Left renal pelvis (tissue), 4 donors: Measurements from ENCODE around the gene POPDC3. TPM values are rescaled to one million over a fixed set of nuclear protein-coding genes. Genes with fewer than 3 reads are reported as not detected.
"Not testable (repeated sequence)": the region's sequence is repeated elsewhere in the genome, so short reads cannot be mapped to it uniquely, and the experiment has no call there.

Experiments
- DNase-seq, 4 donors: peaks; one replicate each; pipeline ENCODE4 v3.0.0-alpha.2; 2013; ENCODE audit warnings: low read depth in 4 of 4, low spot score in 3 of 4
- polyA plus RNA-seq, 4 donors: library from polyadenylated mRNA; unstranded; fragments of 120-200 nt; gene quantifications; one replicate each; pipeline ENCODE4 v1.2.1, GENCODE V29; 2013; ENCODE audit not compliant: insufficient read length in 4 of 4

POPDC3 gene, protein sequence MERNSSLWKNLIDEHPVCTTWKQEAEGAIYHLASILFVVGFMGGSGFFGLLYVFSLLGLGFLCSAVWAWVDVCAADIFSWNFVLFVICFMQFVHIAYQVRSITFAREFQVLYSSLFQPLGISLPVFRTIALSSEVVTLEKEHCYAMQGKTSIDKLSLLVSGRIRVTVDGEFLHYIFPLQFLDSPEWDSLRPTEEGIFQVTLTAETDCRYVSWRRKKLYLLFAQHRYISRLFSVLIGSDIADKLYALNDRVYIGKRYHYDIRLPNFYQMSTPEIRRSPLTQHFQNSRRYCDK
- under 1 TPM; 0.20 to 0.32 (median 0.22) TPM for polyA plus RNA-seq

DNA sequence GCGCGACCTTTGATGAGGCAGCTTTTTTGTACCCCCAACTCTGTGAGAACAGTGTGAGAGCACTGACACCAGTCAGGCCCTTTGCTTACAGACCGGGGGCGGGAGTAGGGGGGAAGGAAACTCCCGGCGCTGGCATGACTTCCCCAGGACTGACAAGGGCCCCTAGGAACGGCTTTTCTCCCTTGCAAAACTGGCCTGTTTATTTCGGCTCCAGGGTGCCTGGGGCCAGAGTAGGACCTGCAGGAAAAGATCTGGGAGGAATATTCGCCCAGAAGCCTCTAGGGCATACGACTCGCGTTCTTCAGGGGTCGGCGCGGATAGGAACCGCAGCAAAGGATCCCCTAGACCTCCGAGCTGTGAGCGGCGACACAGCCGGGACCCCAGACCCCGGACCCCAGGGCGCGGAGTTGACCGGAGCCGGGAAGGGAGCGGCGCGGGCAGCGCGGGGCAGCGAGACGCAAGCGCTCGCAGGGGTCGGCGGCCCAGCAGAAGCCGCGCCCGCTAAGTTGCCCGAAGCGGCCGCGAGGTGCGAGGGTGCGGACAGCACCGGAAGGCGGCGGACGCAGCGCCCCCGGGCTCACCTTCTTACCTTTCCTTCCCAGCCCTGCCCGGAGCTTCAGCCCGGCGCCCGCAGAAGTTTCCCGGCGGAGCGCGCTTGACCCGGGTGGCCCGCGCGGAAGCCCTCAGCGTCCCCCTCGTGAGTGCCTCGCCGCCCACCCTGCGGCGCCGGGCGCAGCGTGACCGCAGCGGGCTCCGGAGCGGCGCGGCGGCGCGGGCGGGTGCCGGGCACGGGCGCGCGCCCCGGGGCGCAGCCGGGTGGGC lies at the start of gene POPDC3:
POPDC3 (minus strand) TSS at position 771 of the 822 bp plus-strand sequence. CDS start 18,105 bp downstream, outside the sequence.
- peak in 1 of 4 donors; percentile 18 for DNase-seq

DNA sequence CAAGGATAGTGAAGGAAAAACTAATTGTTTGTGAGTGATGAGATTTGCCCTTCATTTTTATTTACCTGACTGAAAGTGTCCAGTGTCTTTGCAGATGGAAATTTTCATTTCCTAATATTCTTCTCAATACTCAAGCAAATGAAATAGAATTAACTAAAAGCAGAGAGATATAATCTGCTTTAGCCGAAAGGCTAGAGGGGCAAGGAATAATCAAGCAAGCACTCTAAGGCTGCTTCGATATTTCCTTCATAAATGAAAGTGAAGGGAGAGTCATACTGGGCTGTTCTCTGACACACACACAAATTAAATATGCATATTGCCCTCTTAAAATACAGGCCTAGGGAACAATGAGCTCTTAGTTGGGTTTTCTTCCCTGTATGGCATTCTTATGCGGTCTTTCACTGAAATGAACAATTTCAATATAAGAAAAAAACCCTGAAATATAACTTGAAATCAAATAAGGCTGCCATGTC lies 47.5 kb upstream of the POPDC3 start:
- DNase-seq = no peak

DNA sequence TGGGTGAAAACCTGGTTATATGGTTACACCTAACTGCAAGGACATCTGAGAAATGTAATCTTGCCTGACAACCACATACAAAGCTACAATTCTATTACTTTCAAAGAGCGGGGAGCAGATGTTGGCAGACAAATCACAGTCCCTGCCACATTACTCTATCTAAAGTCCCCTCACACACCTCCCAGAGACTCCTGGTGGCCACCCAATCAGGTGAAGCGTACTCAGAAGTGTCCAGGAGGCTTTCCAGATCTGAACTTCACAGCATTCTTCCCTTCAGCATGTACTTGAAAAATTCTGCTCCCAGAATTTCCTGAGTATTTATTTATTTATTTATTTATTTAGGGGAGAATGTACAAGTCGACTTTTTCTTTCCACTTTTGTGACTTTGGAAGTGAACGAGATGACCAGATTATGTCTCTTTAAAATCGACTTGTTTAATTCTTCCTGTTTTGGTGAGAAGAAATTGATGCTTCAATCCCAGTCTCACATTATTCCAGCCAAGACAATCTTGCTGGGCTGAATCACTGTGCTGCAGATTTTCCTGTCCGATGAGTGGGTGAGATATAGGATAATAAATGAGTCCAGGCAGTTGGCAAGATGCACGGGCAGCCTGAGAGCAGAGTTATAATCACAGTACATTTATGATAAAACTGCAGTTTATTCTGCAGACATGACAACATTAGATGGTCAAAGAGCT lies 46.9 kb upstream of the POPDC3 start:
- DNase-seq = no peak

DNA sequence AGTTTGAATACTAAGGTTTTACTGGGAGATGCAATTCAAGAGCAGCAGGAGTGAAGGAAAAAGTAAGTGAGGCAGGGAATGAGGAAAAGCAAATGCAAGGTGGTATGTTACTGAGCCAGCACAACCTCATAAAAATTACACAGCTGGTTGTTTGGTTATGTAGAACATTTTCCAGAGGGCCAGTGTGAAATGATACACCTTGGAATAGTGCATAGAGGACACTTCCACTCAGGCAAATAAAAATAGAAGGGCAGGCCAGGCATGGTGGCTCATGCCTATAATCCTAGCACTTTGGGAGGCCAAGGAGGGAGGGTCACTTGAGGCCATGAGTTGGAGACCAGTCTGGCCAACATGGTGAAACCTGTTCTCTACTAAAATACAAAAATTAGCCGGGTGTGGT lies 43.4 kb upstream of the POPDC3 start:
- DNase-seq = no peak

DNA sequence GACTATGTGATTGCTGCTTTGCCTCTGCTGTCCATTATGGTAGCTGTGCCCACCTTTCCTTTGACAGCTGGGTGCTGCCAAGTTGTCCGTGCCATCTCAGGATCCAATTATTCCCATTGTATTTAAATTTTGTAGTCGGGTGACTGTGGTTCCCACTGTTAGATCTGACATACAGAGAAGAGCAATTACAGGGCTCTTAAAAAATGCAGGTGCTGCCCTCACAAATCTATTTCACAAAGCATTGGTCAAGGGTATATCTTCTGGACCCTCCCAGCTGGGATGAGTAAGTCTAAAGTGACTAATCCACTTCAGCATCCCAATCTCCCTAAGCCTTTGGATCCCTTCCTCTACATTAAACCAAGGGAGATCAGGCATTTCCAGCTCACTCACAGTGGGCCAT lies 41.4 kb upstream of the POPDC3 start:
- not testable (repeated sequence) for DNase-seq

DNA sequence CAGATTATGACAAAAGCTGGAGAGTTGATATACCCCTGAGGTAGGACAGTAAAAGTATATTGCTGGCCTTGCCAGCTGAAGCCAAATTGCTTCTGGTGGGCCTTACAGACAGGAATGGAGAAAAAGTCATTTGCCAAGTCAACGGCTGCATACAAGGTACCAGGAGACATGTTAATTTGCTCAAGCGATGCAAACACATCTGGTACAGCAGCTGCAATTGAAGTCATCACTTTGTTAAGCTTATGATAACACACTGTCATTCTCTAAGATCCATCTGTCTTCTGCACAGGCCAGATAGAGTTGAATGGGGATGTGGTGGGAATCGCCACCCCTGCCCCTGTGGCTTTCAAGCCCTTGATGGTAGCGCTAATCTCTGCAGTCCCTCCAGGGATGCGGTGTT lies 40.4 kb upstream of the POPDC3 start:
- no peak for DNase-seq

DNA sequence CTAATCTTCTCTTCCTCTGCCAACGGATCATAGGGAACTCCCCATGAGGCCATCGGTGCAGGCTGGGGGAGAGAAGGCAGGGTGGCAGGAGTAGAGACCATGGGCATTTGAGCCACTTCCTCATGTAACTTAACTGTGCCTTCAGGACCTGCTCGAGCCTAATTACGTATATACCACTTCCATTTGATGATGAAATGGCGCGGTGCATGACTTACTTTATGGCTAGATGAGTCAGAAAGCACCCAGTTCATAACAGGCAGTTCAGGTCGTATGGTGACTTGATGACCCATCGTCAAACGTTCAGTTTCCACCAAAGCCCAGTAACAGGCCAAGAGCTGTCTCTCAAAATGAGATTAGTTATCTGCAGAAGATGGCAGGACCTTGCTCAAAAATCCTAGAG lies 39.4 kb upstream of the POPDC3 start:
- DNase-seq = not testable (repeated sequence)

DNA sequence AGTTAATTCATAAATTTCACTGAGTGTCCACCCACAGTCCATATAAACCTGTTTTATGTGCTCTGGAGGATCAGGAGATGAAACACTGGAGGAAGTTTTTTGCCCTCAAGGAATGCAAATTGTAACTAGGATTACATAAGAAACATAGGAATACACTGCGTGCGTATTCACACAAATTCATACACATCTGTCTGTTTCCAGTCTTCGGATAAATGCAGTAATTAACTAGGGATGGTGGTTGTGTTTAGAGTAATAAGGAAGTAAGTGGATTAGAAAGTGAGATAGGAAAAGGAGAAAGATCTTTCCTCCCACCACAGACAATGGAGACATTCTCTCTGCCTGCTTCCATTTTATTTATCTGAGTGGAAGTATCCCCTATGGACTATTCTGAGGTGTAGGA lies 35.7 kb upstream of the POPDC3 start:
- no peak for DNase-seq

DNA sequence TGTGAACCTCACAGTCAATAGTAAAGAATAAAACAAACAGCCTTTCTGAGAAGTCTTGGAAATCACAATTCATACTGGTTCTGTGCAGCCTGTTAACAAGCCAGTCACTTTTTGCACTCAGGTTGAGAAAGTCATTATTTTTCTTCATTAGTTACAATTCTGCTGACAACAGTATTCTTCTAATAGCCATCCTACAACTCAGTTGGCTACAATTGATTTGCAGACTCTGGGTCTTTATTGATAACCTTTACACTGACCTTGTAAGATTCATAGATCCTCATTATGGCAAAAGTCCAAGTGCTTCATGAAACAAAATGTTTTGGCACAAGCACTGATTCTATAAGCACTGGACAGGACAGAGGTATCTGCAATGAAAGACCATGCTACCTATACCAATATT lies 34.9 kb upstream of the POPDC3 start:
- no peak for DNase-seq

DNA sequence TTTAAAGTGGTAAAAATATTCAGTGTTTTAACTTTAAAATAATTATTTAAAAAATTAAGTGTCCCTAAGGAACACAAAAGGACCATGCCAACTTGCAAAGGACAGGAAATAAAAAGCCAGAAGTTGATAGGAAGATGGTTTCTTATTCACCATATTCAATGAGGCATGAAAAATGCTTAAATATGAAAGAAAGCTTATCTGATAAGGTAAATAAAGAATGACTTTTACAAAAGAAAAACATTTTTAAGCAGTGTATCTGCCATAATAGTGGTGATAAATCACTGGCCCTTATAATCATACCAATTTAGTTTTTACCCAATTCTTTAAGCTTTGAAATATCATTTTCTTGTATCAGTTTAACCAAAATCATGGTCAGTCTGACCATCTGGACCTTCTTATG lies 33.5 kb upstream of the POPDC3 start:
- no peak for DNase-seq

DNA sequence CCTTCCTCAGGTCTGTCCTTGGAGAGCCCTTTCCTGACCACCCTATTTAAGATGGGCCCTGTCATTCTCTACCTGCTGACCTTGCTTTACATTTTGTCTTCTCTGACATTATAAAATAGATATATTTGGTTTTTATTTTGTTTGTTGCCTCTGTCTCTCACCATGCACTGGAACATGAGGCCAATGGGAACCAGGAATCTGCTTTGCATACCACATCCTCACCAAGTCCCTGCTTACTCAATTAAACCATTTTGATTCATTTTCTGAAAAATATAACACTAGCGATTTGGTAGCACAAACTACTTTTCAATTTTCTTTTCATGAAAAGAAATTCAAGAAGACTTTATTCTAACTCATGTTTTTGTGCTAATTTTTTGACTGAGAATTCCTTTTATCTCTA lies 32.8 kb upstream of the POPDC3 start:
- no peak for DNase-seq

DNA sequence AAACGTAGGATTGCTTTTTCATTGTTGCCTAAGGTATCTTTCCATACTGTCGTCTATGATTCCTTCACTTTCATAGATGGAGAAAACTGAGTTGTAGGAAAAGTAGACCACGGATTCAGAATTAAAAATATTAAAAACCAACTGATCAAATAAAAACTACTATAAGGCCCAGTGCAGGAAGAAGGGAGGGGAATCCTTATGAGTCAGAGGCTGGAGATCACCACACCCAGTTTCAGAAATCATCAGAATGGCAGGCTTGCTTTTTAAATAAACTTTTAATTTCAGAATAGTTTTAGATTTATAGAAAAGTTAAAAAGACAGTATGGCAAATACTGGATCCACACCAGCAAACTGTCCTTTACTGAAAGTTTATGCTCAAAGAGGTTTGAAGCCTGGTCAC lies 32.0 kb upstream of the POPDC3 start:
- no peak for DNase-seq

DNA sequence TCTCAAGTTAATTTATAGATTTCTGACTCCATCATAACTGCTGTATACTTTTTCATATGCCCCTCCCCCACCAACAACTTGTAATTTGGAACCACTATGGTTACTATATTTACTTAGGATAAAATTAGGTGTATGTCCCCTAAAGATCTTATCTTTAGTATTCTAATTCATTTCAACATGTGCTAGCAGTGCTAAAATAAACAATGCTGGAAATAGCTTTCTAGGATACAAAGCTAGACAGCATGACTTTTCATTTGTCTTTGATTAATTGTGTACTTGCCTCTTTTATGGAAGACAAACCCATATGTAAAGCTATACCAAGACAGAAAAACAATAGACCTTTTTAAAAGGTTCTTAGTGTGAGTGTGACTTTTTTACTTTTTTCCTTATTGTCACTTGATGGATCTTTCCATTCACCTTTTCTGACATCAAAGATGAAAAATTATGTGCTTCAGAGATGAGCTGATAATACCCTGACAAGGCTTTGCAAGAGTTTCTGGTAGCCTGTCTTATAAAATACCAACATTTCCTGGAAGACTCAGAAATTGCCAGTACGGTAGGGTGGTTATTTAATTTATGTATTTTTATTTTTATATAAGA lies 31.2 kb upstream of the POPDC3 start:
- DNase-seq = no peak

DNA sequence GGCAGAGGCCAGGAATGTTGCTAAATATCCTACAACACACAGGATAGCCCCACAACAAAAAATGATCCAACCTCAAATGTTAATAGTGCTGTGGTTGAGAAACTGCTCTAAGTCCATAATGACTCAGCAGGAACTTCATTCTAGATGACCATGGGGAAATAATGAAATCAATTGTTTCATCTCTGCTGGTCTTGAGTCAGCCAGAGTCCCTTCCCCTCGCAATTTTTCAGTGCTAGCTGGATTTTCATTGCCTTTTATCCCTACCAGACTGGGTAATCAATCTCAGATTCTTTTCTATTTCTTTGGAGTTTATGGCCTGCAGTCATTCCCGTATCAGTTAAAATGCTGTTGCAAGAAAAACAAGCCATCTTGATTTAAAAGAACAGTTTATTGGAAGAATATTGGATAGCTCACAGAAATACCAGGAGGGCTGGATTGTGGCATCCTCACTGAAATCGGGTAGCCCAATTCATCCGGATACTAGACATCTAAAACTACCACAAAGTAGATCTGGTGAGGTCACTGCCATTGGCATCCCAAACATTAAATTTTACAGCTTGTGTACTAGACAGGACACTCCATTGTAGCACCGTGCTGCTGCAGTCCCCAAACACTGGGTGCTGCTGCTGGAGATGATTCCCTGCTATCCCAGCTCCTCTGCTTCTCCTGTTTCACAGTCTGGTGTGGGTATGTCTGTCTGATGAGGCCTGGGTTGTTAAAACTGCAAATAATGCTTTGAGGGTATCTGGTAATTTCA lies 30.3 kb upstream of the POPDC3 start:
- DNase-seq = no peak

DNA sequence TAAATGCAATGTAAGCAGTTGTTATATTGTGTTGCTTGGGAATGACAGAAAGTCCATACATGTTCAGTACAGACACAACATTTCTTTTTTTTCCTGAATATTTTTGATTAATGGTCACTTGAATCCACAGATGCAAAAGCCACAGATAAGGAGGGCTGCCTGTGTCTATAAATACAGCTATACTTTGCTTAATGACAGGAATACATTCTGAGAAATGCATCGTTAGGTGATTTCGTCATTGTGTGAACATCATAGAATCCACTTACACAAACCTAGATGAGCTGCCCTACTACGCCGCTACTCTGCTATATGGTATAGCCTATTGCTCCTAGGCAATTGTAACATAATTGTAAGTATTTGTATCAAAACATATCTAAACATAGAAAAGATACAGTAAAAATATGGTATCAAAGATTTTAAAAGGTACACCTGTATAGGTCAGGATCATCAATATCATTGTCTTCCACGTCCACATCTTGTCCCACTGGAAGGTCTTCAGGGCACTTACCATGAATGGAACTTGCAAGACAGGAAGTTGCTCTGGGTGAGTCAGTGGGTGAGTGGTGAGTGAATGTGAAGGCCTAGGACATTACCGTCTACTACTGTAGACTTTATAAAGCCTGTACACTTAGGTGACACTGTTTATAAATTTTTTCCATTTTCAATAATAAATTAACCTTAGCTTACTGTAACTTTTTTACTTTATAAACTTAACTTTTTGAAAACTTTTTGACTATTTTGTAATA lies 27.9 kb upstream of the POPDC3 start:
- no peak for DNase-seq

DNA sequence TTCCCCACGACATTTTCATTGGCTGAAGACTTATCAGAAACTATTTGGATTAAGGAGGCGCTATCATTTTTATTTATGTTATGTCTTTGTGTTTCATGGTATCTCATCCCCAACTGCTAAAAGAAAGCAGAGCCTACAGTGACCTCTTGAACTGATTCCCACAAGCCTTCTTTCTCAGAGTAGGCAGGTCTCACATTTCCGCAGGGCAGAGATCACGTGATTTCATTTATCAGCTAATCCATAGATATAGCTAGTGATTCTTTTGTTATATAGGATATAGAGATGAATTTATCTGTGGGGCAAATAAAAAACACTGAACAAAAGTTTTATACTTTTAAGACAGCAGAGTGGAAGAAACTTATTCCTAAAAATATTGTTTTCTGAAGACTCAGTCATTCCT lies 25.0 kb upstream of the POPDC3 start:
- no peak for DNase-seq

DNA sequence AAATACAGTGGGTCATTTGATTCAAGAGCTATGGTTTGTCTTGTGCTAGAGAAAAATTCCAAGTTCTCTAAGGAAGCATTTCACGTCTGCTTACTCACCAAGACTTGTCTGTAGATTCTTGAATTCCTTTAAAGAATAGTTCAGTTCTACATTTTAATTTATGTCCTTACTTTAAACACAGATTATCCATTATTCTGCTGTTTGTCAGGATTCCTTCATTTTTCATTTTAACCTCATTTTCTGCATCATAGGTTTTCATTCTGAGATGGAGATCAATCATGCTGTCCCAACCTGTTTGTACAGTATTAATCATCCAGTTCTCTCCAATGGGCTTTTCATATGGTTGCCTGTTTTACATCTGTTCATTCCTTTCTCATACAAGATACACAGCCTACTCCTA lies 24.5 kb upstream of the POPDC3 start:
- no peak for DNase-seq

DNA sequence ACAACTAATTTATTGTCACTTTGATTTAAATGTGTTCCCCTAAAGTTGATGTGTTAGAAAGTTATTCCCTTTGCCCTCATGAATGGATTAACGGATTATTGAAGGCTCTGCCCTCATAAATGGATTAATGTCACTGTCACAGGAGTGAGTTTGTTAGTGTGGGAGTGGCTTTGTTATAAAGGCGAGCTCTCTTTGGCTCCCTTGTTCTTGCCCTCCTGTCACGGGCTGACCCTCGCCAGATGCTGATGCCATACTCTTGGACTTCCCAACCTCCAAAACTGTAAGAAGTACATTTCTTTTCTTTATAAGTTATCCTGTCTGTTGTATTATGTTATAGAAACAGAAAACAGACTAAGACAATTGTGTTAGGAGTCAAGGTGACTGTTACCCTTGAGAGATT lies 22.7 kb upstream of the POPDC3 start:
- no peak for DNase-seq

DNA sequence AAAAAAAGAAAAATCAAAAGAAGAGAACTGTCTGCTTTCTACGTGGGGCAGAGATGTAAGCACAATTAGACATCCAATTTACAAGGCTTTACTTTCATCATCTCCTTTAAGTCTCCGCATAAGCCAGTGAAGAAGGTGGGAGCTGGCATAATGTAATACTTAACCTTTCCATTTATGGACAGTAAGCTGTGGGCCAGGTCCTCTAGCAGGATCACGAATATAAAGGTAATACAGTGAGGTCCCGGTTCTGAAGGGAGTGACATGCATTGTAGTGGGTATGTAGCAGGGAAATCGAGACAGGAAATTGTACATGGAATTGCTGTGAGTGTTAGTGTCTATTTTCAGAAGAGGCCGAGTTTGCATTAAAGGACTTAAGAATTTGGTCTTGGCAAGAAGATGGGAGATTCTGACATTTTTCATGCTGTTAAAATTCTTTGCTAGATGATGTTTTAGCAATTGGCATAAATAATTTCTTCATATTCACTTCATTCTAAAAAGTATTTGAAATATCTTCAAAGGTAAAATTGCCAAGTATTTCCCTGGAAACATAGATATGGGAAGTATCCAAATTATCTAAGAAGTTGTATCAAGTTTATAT lies 20.4 kb upstream of the POPDC3 start:
- no peak for DNase-seq
